Testis (tissue), 2 donors: Measurements from ENCODE around the gene PKP2.

Source experiments
- POLR2A ChIP-seq: fragments of 450-650 bp; IDR thresholded peaks from one replicate; pipeline ENCODE4 v1.6.1; 2017; ENCODE audit warnings: antibody characterized with exemption, mild to moderate bottlenecking, moderate library complexity
- TF ChIP-seq, protein P1 (sequence below), 3 experiments: fragments of 450-650 bp in 2 of 3; fragments of 200-600 bp in 1 of 3; sonication (generic) in 1 of 3; IDR thresholded peaks; one replicate each; pipeline ENCODE4 v1.5.1; 2016 to 2019; ENCODE audit warnings: antibody characterized with exemption in 3 of 3, mild to moderate bottlenecking in 2 of 3, moderate library complexity in 1 of 3

DNA sequence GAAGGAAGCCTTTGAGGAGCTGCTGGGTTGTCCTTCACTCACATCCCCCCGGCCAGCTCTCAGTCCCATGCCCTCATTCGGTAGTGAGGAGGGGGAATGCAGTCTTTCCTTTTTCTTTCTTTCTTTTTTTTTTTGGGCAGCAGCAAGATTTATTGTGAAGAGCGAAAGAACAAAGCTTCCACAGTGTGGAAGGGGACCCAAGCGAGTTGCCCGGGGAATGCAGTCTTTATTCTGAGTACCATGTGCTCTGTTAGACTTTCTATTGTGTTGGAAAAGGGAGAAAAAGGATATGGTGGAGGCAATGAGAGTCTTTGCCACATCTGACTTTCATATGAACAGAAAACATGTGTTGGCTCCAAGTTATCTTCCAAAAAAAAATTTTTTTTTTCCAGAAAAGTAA, 111.0 kb downstream of the PKP2 start:
- TF ChIP-seq, protein P1, sequence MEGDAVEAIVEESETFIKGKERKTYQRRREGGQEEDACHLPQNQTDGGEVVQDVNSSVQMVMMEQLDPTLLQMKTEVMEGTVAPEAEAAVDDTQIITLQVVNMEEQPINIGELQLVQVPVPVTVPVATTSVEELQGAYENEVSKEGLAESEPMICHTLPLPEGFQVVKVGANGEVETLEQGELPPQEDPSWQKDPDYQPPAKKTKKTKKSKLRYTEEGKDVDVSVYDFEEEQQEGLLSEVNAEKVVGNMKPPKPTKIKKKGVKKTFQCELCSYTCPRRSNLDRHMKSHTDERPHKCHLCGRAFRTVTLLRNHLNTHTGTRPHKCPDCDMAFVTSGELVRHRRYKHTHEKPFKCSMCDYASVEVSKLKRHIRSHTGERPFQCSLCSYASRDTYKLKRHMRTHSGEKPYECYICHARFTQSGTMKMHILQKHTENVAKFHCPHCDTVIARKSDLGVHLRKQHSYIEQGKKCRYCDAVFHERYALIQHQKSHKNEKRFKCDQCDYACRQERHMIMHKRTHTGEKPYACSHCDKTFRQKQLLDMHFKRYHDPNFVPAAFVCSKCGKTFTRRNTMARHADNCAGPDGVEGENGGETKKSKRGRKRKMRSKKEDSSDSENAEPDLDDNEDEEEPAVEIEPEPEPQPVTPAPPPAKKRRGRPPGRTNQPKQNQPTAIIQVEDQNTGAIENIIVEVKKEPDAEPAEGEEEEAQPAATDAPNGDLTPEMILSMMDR (IDR thresholded peaks at IDR 0.05), result no peak
- TF ChIP-seq POLR2A, result no peak
